ENCODE results near the gene ZWILCH. TPM values are rescaled to one million over a fixed set of nuclear protein-coding genes. Genes with fewer than 3 reads are reported as not detected.

The ZWILCH gene
- total RNA-seq, 2 experiments from 2014 or later = 36.9 to 50.2 TPM

DNA sequence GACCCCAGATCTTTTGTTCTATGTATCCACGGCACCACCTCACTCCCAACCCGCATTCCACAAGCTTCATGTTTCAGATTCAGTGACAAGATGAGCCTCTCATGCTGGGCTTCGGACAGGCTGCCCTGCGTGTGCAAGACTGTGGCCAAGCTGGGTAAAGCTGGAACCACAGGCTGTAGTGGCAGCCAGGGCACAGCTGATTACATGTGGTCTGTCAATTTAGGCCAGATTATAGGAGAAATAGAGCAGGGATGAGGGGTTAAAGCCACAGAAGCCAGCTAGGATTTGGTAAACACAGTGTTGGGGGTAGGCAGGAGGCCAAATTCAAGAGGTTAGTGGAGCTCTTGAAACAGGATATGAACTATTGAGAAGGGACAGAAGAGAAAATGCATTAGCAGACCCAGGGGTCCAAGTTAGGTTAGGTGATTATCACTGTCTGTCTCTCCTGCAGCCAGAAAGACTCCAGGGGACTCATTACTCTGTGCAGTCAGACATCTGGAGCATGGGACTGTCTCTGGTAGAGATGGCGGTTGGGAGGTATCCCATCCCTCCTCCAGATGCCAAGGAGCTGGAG lies 20.5 kb upstream of the ZWILCH start:
- TF ChIP-seq, protein P1, sequence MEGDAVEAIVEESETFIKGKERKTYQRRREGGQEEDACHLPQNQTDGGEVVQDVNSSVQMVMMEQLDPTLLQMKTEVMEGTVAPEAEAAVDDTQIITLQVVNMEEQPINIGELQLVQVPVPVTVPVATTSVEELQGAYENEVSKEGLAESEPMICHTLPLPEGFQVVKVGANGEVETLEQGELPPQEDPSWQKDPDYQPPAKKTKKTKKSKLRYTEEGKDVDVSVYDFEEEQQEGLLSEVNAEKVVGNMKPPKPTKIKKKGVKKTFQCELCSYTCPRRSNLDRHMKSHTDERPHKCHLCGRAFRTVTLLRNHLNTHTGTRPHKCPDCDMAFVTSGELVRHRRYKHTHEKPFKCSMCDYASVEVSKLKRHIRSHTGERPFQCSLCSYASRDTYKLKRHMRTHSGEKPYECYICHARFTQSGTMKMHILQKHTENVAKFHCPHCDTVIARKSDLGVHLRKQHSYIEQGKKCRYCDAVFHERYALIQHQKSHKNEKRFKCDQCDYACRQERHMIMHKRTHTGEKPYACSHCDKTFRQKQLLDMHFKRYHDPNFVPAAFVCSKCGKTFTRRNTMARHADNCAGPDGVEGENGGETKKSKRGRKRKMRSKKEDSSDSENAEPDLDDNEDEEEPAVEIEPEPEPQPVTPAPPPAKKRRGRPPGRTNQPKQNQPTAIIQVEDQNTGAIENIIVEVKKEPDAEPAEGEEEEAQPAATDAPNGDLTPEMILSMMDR (conservative IDR thresholded peaks at IDR 0.05; ENCODE audit: low read length) = no peak
- no peak for TF ChIP-seq EZH2phosphoT487 (IDR thresholded peaks at IDR 0.05; ENCODE audit: borderline replicate concordance, low read depth, low read length)
- POLR2A ChIA-PET = interaction anchor here (0.6 kb wide), 1 partner anchor 103 kb away, joined by 8 read pairs; no protein-coding TSS in a partner anchor

DNA sequence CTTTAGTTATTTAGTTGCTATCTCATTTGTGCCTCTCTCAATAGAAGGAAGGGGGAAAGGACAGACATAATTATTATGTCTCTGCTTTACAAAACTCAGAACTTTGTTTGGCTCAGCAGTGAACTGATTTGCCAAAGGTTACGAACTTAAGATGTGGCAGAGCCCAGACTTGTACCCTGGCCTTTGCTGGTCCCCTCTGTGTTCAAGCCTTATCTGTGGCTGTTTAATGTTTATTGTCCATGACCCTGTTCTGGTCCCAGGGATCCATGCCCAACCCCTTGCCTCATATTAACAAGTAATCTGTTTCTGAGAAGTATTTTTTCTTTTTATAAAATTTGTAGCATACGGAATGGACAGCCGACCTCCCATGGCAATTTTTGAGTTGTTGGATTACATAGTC lies 18.2 kb upstream of the ZWILCH start:
- no TSS peak for BruUV-seq (replicated peaks)
- DNase-seq (ENCODE audit: low spot score) = no peak
- no peak overlapping the region for H2AFZ ChIP-seq (ENCODE audit: low read length)
- ChIA-PET CTCF (ENCODE audit: unreplicated experiment) (no interaction called here), POLR2A (no interaction called here)
- no peak overlapping the region for H3K4me2 ChIP-seq (ENCODE audit: low read length)
- no peak overlapping the region for H3K4me3 ChIP-seq (ENCODE audit: low read depth, low read length, poor library complexity, severe bottlenecking)
- H3K9me3 ChIP-seq (ENCODE audit: low read length) = no peaks in the 10 kb centered on the region
- TF ChIP-seq, protein P1 (conservative IDR thresholded peaks at IDR 0.05; ENCODE audit: low read length) = no peak
- TF ChIP-seq EZH2phosphoT487 (IDR thresholded peaks at IDR 0.05; ENCODE audit: borderline replicate concordance, low read depth, low read length) = no peak
- no peaks in the 10 kb centered on the region for H3K79me2 ChIP-seq (ENCODE audit: insufficient read depth, low read depth, low read length)
- no peak overlapping the region for H3K27ac ChIP-seq (ENCODE audit: low read depth, low read length, poor library complexity, severe bottlenecking)
- peaks cover 93% of the 10 kb centered on the region for H3K36me3 ChIP-seq (ENCODE audit: insufficient read depth, low read length)
- no peaks in the 10 kb centered on the region for H3K9me2 ChIP-seq (ENCODE audit: insufficient read depth, low read length)
- intact Hi-C loops (cut with micrococcal nuclease; ENCODE audit: unreplicated experiment) = no loop called here
- H4K20me1 ChIP-seq (ENCODE audit: insufficient read depth, low read length) = no peaks in the 10 kb centered on the region
- H3K4me1 ChIP-seq (ENCODE audit: insufficient read depth, low read length, poor library complexity, severe bottlenecking) = no peaks in the 10 kb centered on the region

More for the DNA sequence above, 20.5 kb upstream of the ZWILCH start:
- no peaks in the 10 kb centered on the region for H3K9me3 ChIP-seq (ENCODE audit: low read length)
- intact Hi-C loops (cut with micrococcal nuclease; ENCODE audit: unreplicated experiment) = no loop called here
- H3K4me3 ChIP-seq (ENCODE audit: low read depth, low read length, poor library complexity, severe bottlenecking) = no peak overlapping the region
- no peak overlapping the region for H2AFZ ChIP-seq (ENCODE audit: low read length)
- CTCF ChIA-PET (ENCODE audit: unreplicated experiment) = no interaction called here
- no peak overlapping the region for H3K27ac ChIP-seq (ENCODE audit: low read depth, low read length, poor library complexity, severe bottlenecking)
- no peaks in the 10 kb centered on the region for H3K4me1 ChIP-seq (ENCODE audit: insufficient read depth, low read length, poor library complexity, severe bottlenecking)
- H3K79me2 ChIP-seq (ENCODE audit: insufficient read depth, low read depth, low read length) = no peaks in the 10 kb centered on the region
- H3K36me3 ChIP-seq (ENCODE audit: insufficient read depth, low read length) = peaks cover 83% of the 10 kb centered on the region
- no peaks in the 10 kb centered on the region for H3K9me2 ChIP-seq (ENCODE audit: insufficient read depth, low read length)
- H3K4me2 ChIP-seq (ENCODE audit: low read length) = no peak overlapping the region
- BruUV-seq (replicated peaks) = no TSS peak
- DNase-seq (ENCODE audit: low spot score) = no peak
- H4K20me1 ChIP-seq (ENCODE audit: insufficient read depth, low read length) = no peaks in the 10 kb centered on the region

DNA sequence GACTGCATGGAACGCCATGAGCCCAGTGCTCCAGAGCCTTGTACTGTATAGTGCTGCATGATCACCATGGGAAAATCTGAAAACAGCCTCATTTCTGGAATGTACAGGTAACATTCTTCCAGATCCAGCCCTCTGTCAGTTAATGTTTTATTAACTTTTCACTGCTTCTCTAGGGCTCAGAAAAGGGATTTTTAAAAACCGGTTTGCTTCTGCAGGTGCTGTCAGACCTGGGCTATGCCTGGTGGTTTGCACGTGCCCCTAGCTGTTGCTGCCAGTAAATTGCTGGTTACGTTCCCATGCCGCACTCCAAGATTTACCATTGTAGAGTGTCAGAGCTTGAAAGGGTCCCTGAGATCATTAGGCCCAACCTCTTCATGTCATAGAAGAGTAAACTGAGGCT lies 16.6 kb upstream of the ZWILCH start:
- Histone ChIP-seq H3K27ac (ENCODE audit: low read depth, low read length, poor library complexity, severe bottlenecking) (no peak overlapping the region), H3K4me2 (ENCODE audit: low read length) (no peak overlapping the region), H3K4me3 (ENCODE audit: low read depth, low read length, poor library complexity, severe bottlenecking) (no peak overlapping the region), H3K4me1 (ENCODE audit: insufficient read depth, low read length, poor library complexity, severe bottlenecking) (no peaks in the 10 kb centered on the region), H4K20me1 (ENCODE audit: insufficient read depth, low read length) (no peaks in the 10 kb centered on the region), H3K79me2 (ENCODE audit: insufficient read depth, low read depth, low read length) (no peaks in the 10 kb centered on the region), H3K9me3 (ENCODE audit: low read length) (no peaks in the 10 kb centered on the region), H3K36me3 (ENCODE audit: insufficient read depth, low read length) (peaks cover 93% of the 10 kb centered on the region), H3K9me2 (ENCODE audit: insufficient read depth, low read length) (no peaks in the 10 kb centered on the region), H2AFZ (ENCODE audit: low read length) (no peak overlapping the region)
- intact Hi-C loops (cut with micrococcal nuclease; ENCODE audit: unreplicated experiment) = no loop called here
- ChIA-PET POLR2A (no interaction called here), CTCF (ENCODE audit: unreplicated experiment) (no interaction called here)
- DNase-seq (ENCODE audit: low spot score) = no peak
- no peak for TF ChIP-seq EZH2phosphoT487 (IDR thresholded peaks at IDR 0.05; ENCODE audit: borderline replicate concordance, low read depth, low read length)
- TF ChIP-seq, protein P1 (conservative IDR thresholded peaks at IDR 0.05; ENCODE audit: low read length) = no peak
- BruUV-seq (replicated peaks) = no TSS peak
